Measurements from ENCODE around the gene HOXB4.
"Not testable (repeated sequence)": the region's sequence is repeated elsewhere in the genome, so short reads cannot be mapped to it uniquely, and the experiment has no call there.

- not testable (repeated sequence) for TF ChIP-seq TAF1 (IDR thresholded peaks at IDR 0.05; ENCODE audit: borderline replicate concordance, low read depth, low read length); USF2 (IDR thresholded peaks at IDR 0.05; ENCODE audit: borderline replicate concordance, low read depth, low read length); TCF12 (IDR thresholded peaks at IDR 0.05); EP300 (IDR thresholded peaks at IDR 0.05; ENCODE audit: borderline replicate concordance in 1 of 2, low read depth in 1 of 2, low read length in 1 of 2); SIN3A (IDR thresholded peaks at IDR 0.05; ENCODE audit: borderline replicate concordance, low read depth, low read length); CTCF (IDR thresholded peaks at IDR 0.05); RXRA (IDR thresholded peaks at IDR 0.05; ENCODE audit: borderline replicate concordance, low read depth); POLR2AphosphoS5 (IDR thresholded peaks at IDR 0.05; ENCODE audit: low read depth, low read length); JUND (IDR thresholded peaks at IDR 0.05); GATA2 (CRISPR knock-in tag; IDR thresholded peaks at IDR 0.05); SMC3 (IDR thresholded peaks at IDR 0.05; ENCODE audit: low read depth, low read length); REST (IDR thresholded peaks at IDR 0.05; ENCODE audit: low read depth, low read length); MAX (IDR thresholded peaks at IDR 0.05; ENCODE audit: low read depth); NFIC (IDR thresholded peaks at IDR 0.05; ENCODE audit: borderline replicate concordance)
Observed at GRCh38 chr17:48535793-48536559, 42.2 kb downstream of the HOXB4 start.

Data from SK-N-SH (cell line).